Ovary (tissue), 3 donors: ENCODE results near the gene ING2.

ENCODE experiments used
- CTCF ChIP-seq, 3 donors: fragments of 450-650 bp in 2 of 3; fragments of 200-600 bp in 1 of 3; IDR thresholded peaks; one replicate each; pipeline versions ENCODE4 v1.5.1 to v1.8.0; 2016 to 2022; ENCODE audit warnings: antibody characterized with exemption in 3 of 3, mild to moderate bottlenecking in 1 of 3
- EP300 ChIP-seq: sonication (generic); formaldehyde crosslinking; IDR thresholded peaks from one replicate; pipeline ENCODE4 v1.6.1; 2017; ENCODE audit warnings: antibody characterized with exemption
- POLR2A ChIP-seq: fragments of 450-650 bp; IDR thresholded peaks from one replicate; pipeline ENCODE4 v1.6.1; 2017; ENCODE audit warnings: antibody characterized with exemption, mild to moderate bottlenecking, moderate library complexity
- donor health status: DM: no; HTN: no; CAD: no.

- TF ChIP-seq CTCF (IDR thresholded peaks at IDR 0.05) (no peak), POLR2A (no peak), EP300 (no peak)
Observed at GRCh38 chr4:183504930-183505610, at the start of gene ING2.
